Karpas-422 (cell line): ENCODE data around the gene PRLH. TPM values are rescaled to one million over a fixed set of nuclear protein-coding genes. Genes with fewer than 3 reads are reported as not detected.

Source experiments
- DNase-seq: peaks from one replicate; pipeline ENCODE4 v3.0.0-alpha.2; 2015
- H2AFZ ChIP-seq: fragments of 200-600 bp; sonication (generic); 2 replicates; pipeline ENCODE4 v1.6.1; 2014; ENCODE audit warnings: antibody characterized with exemption, low read length, mixed read lengths
- H3K27ac ChIP-seq: fragments of 200-600 bp; sonication (generic); 2 replicates; pipeline ENCODE4 v1.5.1; 2014; ENCODE audit warnings: mild to moderate bottlenecking, low read length, moderate library complexity
- H3K27me3 ChIP-seq: fragments of 200-600 bp; sonication (generic); 2 replicates; pipeline ENCODE4 v1.6.1; 2014; ENCODE audit warnings: low read length, mixed read lengths
- H3K36me3 ChIP-seq: fragments of 200-600 bp; sonication (generic); 2 replicates; pipeline ENCODE4 v1.6.1; 2014; ENCODE audit warnings: low read length, mixed read lengths; ENCODE audit not compliant: insufficient read depth
- H3K4me1 ChIP-seq: fragments of 200-600 bp; sonication (generic); 2 replicates; pipeline ENCODE4 v1.6.1; 2014; ENCODE audit warnings: mild to moderate bottlenecking, low read length, mixed read lengths
- H3K4me2 ChIP-seq: fragments of 200-600 bp; sonication (generic); 2 replicates; pipeline ENCODE4 v1.6.1; 2014; ENCODE audit warnings: low read length, low read depth, mild to moderate bottlenecking; ENCODE audit not compliant: poor library complexity, severe bottlenecking
- H3K4me3 ChIP-seq: fragments of 200-600 bp; sonication (generic); 2 replicates; pipeline ENCODE4 v1.5.1; 2014; ENCODE audit warnings: mild to moderate bottlenecking, antibody characterized with exemption, low read length, mixed read lengths
- H3K79me2 ChIP-seq: fragments of 200-600 bp; sonication (generic); 2 replicates; pipeline ENCODE4 v1.6.1; 2014; ENCODE audit warnings: mild to moderate bottlenecking, low read length, mixed read lengths
- H3K9ac ChIP-seq: fragments of 200-600 bp; sonication (generic); 2 replicates; pipeline ENCODE4 v1.6.0; 2014; ENCODE audit warnings: low read length
- H3K9me2 ChIP-seq: fragments of 200-600 bp; sonication (generic), shearing (Covaris generic); replicated peaks from 2 replicates; pipeline ENCODE4 v1.6.0; 2014; ENCODE audit warnings: mild to moderate bottlenecking, low read length, moderate library complexity; ENCODE audit not compliant: insufficient read depth
- H3K9me3 ChIP-seq: fragments of 300-700, 200-600 bp; sonication (generic); 2 replicates; pipeline ENCODE4 v1.6.1; 2014; ENCODE audit warnings: low read length, mixed read lengths
- H4K20me1 ChIP-seq: fragments of 200-600 bp; sonication (generic); 2 replicates; pipeline ENCODE4 v1.6.1; 2014; ENCODE audit warnings: mild to moderate bottlenecking, antibody characterized with exemption, low read length, low read depth; ENCODE audit not compliant: insufficient read depth
- total RNA-seq: library from RNA; depleted of rRNA; stranded (reverse); fragments of >200 nt; shearing (Covaris generic); gene quantifications from 2 replicates; pipeline ENCODE4 v1.2.3, GENCODE V29; 2014; ENCODE audit warnings: low replicate concordance

PRLH gene
- total RNA-seq, 1 experiment from 2014 or later, result not detected

DNA sequence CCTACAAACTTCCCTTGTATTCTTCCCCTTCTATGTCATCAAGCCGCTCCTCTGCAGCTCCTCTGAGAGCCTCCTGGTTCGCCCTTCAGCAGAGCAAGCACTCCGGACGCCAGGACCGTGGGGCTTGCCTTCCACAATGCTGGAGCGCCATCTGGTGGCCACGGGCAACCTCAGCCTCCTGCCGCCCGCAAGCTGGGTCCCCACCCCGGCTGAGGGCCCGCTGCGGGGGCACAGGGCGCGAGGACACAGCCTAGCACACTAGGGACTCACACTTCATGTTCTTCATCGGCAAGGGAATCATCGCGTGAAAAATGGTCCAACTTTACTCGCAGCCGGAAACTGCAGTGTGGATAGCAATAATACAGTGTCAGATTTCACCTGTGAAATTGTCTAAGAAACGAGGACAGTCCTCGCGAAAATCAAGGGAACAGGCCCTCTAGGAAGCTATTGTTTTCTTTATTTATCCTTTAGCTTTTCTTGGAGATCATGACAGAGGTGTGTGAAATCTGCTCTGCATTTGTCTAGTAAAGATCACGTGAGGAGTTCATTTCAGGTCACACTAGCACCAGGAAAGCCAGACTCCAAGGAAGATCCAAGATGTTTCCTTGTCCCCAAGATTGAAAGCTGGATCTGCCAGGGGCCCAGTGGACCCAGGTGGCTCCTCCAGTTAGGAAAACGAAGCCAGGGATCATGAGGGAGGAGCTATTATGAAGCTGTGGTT lies 5.8 kb downstream of the PRLH start:
- no peak overlapping the region for H2AFZ ChIP-seq
- no peaks in the 10 kb centered on the region for H4K20me1 ChIP-seq
- H3K9ac ChIP-seq, result no peak overlapping the region
- no peaks in the 10 kb centered on the region for H3K9me3 ChIP-seq
- peak; percentile 94 for DNase-seq
- H3K36me3 ChIP-seq, result no peaks in the 10 kb centered on the region
- H3K4me3 ChIP-seq, result no peak overlapping the region
- H3K27me3 ChIP-seq, result no peaks in the 10 kb centered on the region
- no peaks in the 10 kb centered on the region for H3K79me2 ChIP-seq
- no peaks in the 10 kb centered on the region for H3K9me2 ChIP-seq
- H3K4me2 ChIP-seq, result no peak overlapping the region
- no peaks in the 10 kb centered on the region for H3K4me1 ChIP-seq
- no peak overlapping the region for H3K27ac ChIP-seq

DNA sequence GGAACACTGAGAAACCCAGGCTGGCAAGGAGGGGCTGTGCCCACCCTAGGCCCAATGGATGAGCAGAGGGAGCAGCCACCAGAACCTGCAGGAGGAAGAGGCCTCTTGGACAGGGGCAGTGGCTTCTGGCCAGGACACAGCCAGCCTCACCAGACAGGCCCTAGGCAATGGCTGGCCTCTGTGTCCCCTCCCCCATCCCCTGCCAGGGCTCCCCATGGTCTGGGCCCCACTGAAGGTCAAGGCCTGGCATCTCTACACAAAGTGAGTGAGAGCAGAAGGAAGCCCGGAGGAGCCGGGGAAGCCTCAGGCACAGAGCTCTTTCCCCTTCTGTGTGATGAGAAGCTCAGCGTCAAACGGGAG lies 6.3 kb downstream of the PRLH start:
- DNase-seq, result no peak
- Histone ChIP-seq H3K4me2 (no peak overlapping the region), H2AFZ (no peak overlapping the region), H4K20me1 (no peaks in the 10 kb centered on the region), H3K9ac (no peak overlapping the region), H3K9me3 (no peaks in the 10 kb centered on the region), H3K79me2 (no peaks in the 10 kb centered on the region), H3K4me1 (no peaks in the 10 kb centered on the region), H3K4me3 (no peak overlapping the region), H3K27ac (no peak overlapping the region), H3K9me2 (no peaks in the 10 kb centered on the region), H3K36me3 (no peaks in the 10 kb centered on the region), H3K27me3 (no peaks in the 10 kb centered on the region)

DNA sequence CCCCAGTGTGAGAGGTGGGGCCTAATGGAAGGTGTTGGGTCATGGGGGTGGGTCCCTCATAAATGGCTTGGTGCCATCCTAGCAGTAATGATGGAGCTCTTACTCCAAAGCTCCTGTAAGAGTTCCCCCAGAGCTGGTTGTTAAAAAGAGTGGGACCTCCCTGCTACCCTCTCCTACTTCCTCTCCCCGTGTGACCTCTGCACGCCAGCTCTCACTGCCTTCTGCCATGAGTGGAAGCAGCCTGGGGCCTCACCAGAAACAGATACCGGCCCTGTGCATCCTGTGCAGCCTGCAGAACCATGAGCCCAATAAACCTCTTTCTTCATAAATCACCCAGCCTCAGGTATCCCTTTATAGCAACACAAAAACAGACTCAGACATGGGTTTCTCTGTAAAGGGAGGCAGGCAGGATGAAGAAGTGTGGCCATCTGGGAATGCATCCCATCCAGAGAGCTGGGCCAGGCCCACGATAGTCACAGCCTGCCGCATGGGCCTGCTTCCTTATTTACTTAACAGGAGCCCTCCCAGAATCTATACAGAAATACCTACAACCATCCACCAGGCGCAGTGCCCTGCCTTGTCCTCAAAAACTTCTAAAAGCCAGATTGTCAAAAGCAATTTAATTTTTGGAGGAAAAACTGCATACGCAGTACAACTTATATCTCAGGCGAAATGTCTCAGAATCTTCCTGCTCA lies 7.5 kb downstream of the PRLH start:
- Histone ChIP-seq H4K20me1 (no peaks in the 10 kb centered on the region), H3K36me3 (no peaks in the 10 kb centered on the region), H3K9me2 (no peaks in the 10 kb centered on the region), H3K9me3 (no peaks in the 10 kb centered on the region), H3K79me2 (no peaks in the 10 kb centered on the region), H3K4me3 (no peak overlapping the region), H3K27ac (no peak overlapping the region), H3K4me2 (no peak overlapping the region), H3K4me1 (no peaks in the 10 kb centered on the region), H3K27me3 (no peaks in the 10 kb centered on the region), H3K9ac (no peak overlapping the region), H2AFZ (no peak overlapping the region)
- DNase-seq, result no peak

DNA sequence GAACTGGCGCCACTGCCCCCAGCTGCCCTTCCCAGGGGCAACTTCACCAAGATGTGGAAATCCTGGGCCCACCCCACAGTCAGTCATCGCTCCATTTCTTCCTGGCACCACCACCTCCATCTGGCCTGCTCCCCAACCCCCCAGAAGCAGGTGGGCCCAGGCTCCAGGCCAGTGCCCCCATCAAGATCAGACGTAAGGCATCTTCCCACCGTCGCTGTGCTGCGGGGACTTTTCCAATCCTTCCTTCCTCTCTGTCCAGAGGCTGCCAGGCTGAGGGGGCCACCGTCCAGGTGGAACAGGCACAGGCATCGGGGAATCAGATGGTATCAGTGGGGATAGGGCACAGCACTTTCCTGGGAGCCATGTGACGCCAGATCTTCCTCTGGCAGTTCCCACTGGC lies 8.1 kb downstream of the PRLH start:
- Histone ChIP-seq H3K9me3 (no peaks in the 10 kb centered on the region), H2AFZ (no peak overlapping the region), H3K27ac (no peak overlapping the region), H3K4me2 (no peak overlapping the region), H3K9ac (no peak overlapping the region), H3K79me2 (no peaks in the 10 kb centered on the region), H3K4me1 (no peaks in the 10 kb centered on the region), H3K9me2 (no peaks in the 10 kb centered on the region), H3K36me3 (no peaks in the 10 kb centered on the region), H3K4me3 (no peak overlapping the region), H4K20me1 (no peaks in the 10 kb centered on the region), H3K27me3 (no peaks in the 10 kb centered on the region)
- no peak for DNase-seq

DNA sequence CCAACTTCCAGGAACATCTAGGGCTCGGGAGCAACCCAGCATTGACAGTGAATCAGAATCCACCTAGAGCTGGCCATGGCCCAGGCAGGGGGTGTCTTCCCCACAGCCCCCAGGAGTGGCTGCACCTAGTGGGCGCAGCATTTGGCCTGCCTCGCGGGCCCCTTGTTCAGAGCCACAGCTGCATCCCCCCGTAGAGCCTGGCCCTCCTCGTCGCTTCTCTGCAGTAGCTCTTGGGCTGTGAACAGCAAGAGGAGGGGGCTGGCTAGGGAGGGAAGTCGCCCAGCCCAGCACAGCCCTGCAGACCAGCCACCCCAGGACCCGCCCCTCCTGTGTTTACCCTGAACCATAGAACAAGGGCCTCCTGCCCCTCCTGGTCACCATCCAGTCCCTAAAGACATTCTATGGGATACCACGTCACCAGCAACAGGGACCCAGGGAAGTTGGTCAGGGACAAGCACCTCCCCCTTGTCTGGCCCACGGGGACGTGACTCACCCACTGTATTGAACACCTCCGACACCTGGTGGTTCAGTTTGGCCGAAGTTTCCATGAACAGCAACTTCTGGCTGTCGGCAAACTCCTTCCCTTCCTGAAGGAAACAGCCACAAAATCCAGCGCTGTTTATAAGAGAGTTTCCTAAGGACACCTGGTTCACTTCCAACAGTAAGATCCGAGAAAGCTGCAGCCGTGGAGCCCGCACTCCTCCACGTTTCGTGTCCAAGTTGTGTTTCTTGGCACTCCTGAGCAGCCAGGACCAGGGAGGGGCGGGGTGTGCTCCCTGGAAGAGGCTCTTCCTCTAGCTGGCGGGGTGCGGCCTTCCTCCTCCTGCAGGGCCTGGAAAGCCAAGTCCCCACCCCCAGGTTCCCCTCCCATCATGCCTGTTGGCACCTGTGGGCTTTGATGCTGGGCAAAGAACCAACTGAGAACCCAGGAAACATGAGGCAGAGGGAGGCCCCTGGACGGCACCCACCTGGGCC lies 8.8 kb downstream of the PRLH start:
- no peaks in the 10 kb centered on the region for H3K9me2 ChIP-seq
- H3K4me2 ChIP-seq, result no peak overlapping the region
- no peaks in the 10 kb centered on the region for H4K20me1 ChIP-seq
- no peaks in the 10 kb centered on the region for H3K79me2 ChIP-seq
- DNase-seq, result no peak
- no peak overlapping the region for H3K27ac ChIP-seq
- no peaks in the 10 kb centered on the region for H3K4me1 ChIP-seq
- no peak overlapping the region for H3K4me3 ChIP-seq
- no peak overlapping the region for H3K9ac ChIP-seq
- H3K9me3 ChIP-seq, result no peaks in the 10 kb centered on the region
- H2AFZ ChIP-seq, result no peak overlapping the region
- H3K36me3 ChIP-seq, result no peaks in the 10 kb centered on the region
- H3K27me3 ChIP-seq, result no peaks in the 10 kb centered on the region

DNA sequence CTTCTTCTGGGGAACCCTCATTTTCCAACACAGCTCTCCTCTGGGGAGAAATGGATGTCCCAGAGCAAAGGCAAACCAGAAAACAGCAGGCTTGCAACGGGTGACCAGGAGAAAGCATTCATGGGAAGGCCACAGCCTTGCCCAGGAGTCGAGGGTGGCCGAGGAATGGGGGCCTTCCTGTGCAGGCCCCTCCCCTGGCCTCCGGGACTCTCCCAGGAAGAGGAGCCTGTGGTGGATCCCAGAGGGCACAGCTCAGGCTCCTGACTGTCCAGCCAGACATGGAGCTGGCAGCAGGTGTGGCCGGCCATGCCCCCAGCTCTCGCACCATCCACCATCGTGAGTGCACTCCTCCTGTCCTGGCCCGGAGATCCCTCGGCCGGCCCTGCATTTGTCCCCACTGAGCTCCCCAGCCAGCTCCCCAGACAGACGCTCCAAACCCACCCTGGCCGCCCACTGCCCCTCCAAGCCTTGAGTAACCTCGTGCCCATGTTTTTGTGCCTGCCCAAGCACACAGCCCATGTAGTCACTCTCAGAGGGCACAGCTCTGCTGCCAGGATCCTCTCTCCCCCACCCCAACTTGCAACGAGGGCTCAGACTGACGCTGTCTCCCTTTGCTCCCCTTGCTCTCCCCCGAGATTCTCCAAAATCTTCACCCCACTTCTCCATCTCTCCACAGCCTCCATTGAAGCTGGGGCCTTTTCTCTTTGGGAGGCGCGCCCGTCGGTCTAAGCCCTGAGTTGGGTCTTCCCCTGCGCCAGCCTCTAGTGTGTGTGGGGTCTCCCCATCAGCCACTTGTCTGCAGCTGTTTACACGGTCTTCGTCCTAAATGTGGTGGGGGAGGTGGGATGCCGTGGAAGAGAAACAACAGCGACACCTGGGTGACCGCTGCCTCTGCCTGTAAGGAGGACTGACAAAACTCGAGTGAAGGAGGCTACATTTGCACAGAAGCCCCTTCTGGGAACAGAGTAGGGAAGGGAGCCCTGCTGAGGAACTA lies 9.8 kb downstream of the PRLH start:
- no peak overlapping the region for H3K9ac ChIP-seq
- H3K79me2 ChIP-seq, result no peaks in the 10 kb centered on the region
- H3K4me3 ChIP-seq, result no peak overlapping the region
- no peak for DNase-seq
- no peak overlapping the region for H2AFZ ChIP-seq
- H3K27ac ChIP-seq, result no peak overlapping the region
- no peaks in the 10 kb centered on the region for H3K9me2 ChIP-seq
- no peaks in the 10 kb centered on the region for H3K36me3 ChIP-seq
- no peaks in the 10 kb centered on the region for H3K4me1 ChIP-seq
- no peak overlapping the region for H3K4me2 ChIP-seq
- H4K20me1 ChIP-seq, result no peaks in the 10 kb centered on the region
- no peaks in the 10 kb centered on the region for H3K9me3 ChIP-seq
- H3K27me3 ChIP-seq, result no peaks in the 10 kb centered on the region

DNA sequence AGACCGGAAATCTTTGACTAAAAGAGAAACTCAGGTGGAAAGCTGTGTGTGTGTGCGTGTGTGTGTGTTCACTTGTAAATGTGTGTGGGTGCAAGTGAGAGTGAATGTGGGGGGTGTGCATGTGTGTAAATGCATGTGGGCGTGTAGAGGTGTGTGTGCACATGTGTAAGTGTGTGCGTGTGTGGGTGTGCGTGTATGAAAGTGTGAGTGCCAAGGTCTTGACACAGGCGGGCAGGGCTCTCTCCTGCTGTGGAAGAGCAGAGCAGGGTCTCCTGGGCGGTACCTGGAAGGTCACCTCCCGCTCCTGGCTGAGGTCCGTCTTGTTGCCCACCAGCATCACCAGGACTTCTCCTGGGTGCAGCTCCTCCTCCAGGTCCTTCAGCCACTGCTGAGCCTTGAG lies 10.6 kb downstream of the PRLH start:
- Histone ChIP-seq H3K9ac (no peak overlapping the region), H3K9me2 (no peaks in the 10 kb centered on the region), H3K4me2 (no peak overlapping the region), H3K9me3 (no peaks in the 10 kb centered on the region), H3K27me3 (no peaks in the 10 kb centered on the region), H3K79me2 (no peaks in the 10 kb centered on the region), H4K20me1 (no peaks in the 10 kb centered on the region), H3K36me3 (no peaks in the 10 kb centered on the region), H2AFZ (no peak overlapping the region), H3K4me3 (no peak overlapping the region), H3K27ac (no peak overlapping the region), H3K4me1 (no peaks in the 10 kb centered on the region)
- no peak for DNase-seq
